ENCODE data around the gene ADAMTS14. TPM values are rescaled to one million over a fixed set of nuclear protein-coding genes. Genes with fewer than 3 reads are reported as not detected.

The ADAMTS14 gene
- polyA plus RNA-seq, 3 donors = 0.05 TPM; not detected in 2

DNA sequence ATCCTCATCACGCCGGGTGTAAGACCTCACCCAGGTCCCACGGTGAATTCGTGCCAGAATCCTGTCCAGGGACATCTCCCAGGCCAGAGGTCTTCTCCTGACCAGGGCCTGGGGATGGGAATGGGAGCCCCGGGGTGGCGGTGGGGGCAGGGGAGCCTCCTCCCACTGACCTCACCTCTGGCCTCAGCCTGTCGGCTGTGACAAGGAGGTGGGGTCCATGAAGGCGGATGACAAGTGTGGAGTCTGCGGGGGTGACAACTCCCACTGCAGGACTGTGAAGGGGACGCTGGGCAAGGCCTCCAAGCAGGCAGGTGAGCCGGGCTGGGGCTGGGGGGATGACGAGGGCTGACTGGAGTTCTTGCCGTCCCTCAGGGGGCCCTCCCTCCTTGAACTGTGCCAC, 71.6 kb downstream of the ADAMTS14 start:
- H3K27me3 ChIP-seq (ENCODE audit: control insufficient read depth in 2 of 2, insufficient read depth in 2 of 2, low read length in 2 of 2) = no peaks in the 10 kb centered on the region
- H3K36me3 ChIP-seq (replicated peaks in 1 of 2; ENCODE audit: control insufficient read depth in 1 of 2, insufficient read depth in 2 of 2, low read length in 2 of 2) = no peaks in the 10 kb centered on the region
- Mint-ChIP-seq H3K4me3 (no peak overlapping the region), H3K27ac (no peak overlapping the region), H3K4me1 (peaks cover 19% of the 10 kb centered on the region), H3K36me3 (no peaks in the 10 kb centered on the region), H3K27me3 (ENCODE audit: low read depth in 3 of 3) (peaks cover 0 to 5% (median 1%) of the 10 kb centered on the region in 3 donors), H3K9me3 (peaks cover 0 to 5% (median 0%) of the 10 kb centered on the region in 7 donors)
- TF ChIP-seq, protein P1, sequence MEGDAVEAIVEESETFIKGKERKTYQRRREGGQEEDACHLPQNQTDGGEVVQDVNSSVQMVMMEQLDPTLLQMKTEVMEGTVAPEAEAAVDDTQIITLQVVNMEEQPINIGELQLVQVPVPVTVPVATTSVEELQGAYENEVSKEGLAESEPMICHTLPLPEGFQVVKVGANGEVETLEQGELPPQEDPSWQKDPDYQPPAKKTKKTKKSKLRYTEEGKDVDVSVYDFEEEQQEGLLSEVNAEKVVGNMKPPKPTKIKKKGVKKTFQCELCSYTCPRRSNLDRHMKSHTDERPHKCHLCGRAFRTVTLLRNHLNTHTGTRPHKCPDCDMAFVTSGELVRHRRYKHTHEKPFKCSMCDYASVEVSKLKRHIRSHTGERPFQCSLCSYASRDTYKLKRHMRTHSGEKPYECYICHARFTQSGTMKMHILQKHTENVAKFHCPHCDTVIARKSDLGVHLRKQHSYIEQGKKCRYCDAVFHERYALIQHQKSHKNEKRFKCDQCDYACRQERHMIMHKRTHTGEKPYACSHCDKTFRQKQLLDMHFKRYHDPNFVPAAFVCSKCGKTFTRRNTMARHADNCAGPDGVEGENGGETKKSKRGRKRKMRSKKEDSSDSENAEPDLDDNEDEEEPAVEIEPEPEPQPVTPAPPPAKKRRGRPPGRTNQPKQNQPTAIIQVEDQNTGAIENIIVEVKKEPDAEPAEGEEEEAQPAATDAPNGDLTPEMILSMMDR (IDR thresholded peaks at IDR 0.05) = no peak
- 95% methylated on average over 9 of the region's 13 CpGs for WGBS (ENCODE audit: insufficient coverage)
- intact Hi-C loops (cut with micrococcal nuclease) = no loop called here
- no peak overlapping the region for H2AFZ ChIP-seq (ENCODE audit: insufficient read depth, low read depth, low read length, poor library complexity, severe bottlenecking)
- no peak overlapping the region for H3K4me2 ChIP-seq (replicated peaks; ENCODE audit: extremely low read depth, low read length, poor library complexity, severe bottlenecking)
- H3K9me3 ChIP-seq (replicated peaks in 1 of 2; ENCODE audit: control insufficient read depth in 1 of 2, insufficient read depth in 1 of 2, low read length in 2 of 2) = no peaks in the 10 kb centered on the region
- peaks cover 19 to 35% of the 10 kb centered on the region in 2 donors for H3K4me1 ChIP-seq (ENCODE audit: control insufficient read depth in 1 of 2, insufficient read depth in 2 of 2, low read length in 2 of 2)
- DNase-seq = no peak
- H3K79me2 ChIP-seq (ENCODE audit: insufficient read depth, low read length) = no peaks in the 10 kb centered on the region
- no peaks in the 10 kb centered on the region for H4K20me1 ChIP-seq (ENCODE audit: insufficient read depth, low read length)
- no peak overlapping the region for H3K9ac ChIP-seq (ENCODE audit: insufficient read depth, low read length, poor library complexity, severe bottlenecking)
- no peak overlapping the region for H3K4me3 ChIP-seq (replicated peaks in 1 of 3; ENCODE audit: low read depth in 2 of 3, low read length in 3 of 3)
- no peak overlapping the region for H3K27ac ChIP-seq (ENCODE audit: low read depth in 1 of 2, low read length in 2 of 2)

DNA sequence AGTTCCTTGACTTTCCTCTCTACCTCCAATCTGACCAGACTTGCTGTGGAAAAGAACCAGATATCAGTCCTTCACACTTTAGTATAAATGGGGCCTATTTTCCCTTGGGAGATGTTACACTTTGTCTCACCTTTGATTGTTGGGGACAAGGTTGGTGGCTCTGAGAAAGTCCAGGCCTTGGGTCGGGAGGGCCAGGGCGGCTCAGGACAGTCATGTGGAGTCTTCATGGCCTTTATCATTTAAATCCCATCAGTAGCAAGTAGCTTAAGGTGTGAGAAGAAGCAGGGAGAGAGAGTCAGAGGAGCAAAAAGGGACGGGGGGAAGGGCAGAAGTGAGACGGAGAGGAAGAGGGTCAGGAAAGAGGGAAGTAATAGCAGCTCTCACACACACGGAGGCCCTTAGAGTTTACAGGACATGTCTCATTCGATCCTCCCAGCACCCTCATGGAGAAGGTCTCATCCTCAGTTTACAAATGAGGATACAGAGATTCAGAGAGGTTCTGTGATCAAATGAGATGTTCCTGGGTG, 72.4 kb downstream of the ADAMTS14 start:
- TF ChIP-seq, protein P1 (IDR thresholded peaks at IDR 0.05) = no peak
- intact Hi-C loops (cut with micrococcal nuclease) = no loop called here
- no peaks in the 10 kb centered on the region for H4K20me1 ChIP-seq (ENCODE audit: insufficient read depth, low read length)
- H3K4me1 Mint-ChIP-seq = peaks cover 19% of the 10 kb centered on the region
- no peak overlapping the region for H2AFZ ChIP-seq (ENCODE audit: insufficient read depth, low read depth, low read length, poor library complexity, severe bottlenecking)
- no peaks in the 10 kb centered on the region for H3K27me3 ChIP-seq (ENCODE audit: control insufficient read depth in 2 of 2, insufficient read depth in 2 of 2, low read length in 2 of 2)
- H3K4me1 ChIP-seq (ENCODE audit: control insufficient read depth in 1 of 2, insufficient read depth in 2 of 2, low read length in 2 of 2) = peaks cover 19 to 35% of the 10 kb centered on the region in 2 donors
- H3K36me3 Mint-ChIP-seq = no peaks in the 10 kb centered on the region
- H3K4me3 Mint-ChIP-seq = no peak overlapping the region
- H3K79me2 ChIP-seq (ENCODE audit: insufficient read depth, low read length) = no peaks in the 10 kb centered on the region
- no peak overlapping the region for H3K27ac ChIP-seq (ENCODE audit: low read depth in 1 of 2, low read length in 2 of 2)
- H3K9ac ChIP-seq (ENCODE audit: insufficient read depth, low read length, poor library complexity, severe bottlenecking) = no peak overlapping the region
- no peaks in the 10 kb centered on the region for H3K9me3 ChIP-seq (replicated peaks in 1 of 2; ENCODE audit: control insufficient read depth in 1 of 2, insufficient read depth in 1 of 2, low read length in 2 of 2)
- H3K4me2 ChIP-seq (replicated peaks; ENCODE audit: extremely low read depth, low read length, poor library complexity, severe bottlenecking) = no peak overlapping the region
- peak overlapping the region in 1 of 7 donors; percentile 37 for H3K27ac Mint-ChIP-seq
- H3K9me3 Mint-ChIP-seq = peaks cover 0 to 5% (median 0%) of the 10 kb centered on the region in 7 donors
- peak; percentile 8 to 43 (median 32) for DNase-seq
- peaks cover 0 to 5% (median 2%) of the 10 kb centered on the region in 3 donors for H3K27me3 Mint-ChIP-seq (ENCODE audit: low read depth in 3 of 3)
- H3K4me3 ChIP-seq (replicated peaks in 1 of 3; ENCODE audit: low read depth in 2 of 3, low read length in 3 of 3) = no peak overlapping the region
- no CpG with 5 or more reads among the region's 6 CpGs for WGBS (ENCODE audit: insufficient coverage)
- H3K36me3 ChIP-seq (replicated peaks in 1 of 2; ENCODE audit: control insufficient read depth in 1 of 2, insufficient read depth in 2 of 2, low read length in 2 of 2) = no peaks in the 10 kb centered on the region
